GM12891 (cell line): ENCODE results near the gene SRP54.

Experiments
- POLR2A ChIP-seq: IDR thresholded peaks from 2 replicates; pipeline ENCODE4 v1.6.1; 2011; ENCODE audit warnings: low read depth, low read length, control low read depth
- POLR2AphosphoS5 ChIP-seq: IDR thresholded peaks from 2 replicates; pipeline ENCODE4 v1.6.1; 2011; ENCODE audit warnings: low read depth, low read length, control low read depth

DNA sequence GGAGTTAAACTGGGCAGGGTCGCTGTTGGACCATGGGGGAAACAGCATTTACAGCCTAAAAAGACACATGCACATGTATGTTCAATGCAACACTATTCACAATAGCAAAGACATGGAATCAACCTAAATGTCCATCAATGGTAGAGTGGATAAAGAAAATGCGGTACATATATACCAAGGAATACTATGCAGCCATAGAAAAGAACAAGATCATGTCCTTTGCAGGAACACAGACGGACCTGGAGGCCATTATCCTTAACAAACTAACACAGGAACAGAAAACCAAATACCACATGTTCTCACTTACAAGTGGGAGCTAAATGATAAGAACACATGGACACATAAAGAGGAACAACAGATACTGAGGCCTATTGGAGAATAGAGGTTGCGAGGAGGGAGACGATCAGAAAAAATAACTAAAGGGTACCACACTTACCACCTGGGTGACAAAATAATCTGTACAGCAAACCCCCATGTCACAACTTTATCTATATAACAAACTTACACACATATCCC lies 25.0 kb upstream of the SRP54 start:
- TF ChIP-seq POLR2A, result no peak
- TF ChIP-seq POLR2AphosphoS5, result no peak
